Gastrocnemius medialis (tissue), 4 donors: Measurements from ENCODE around the gene ADAMTS2. TPM values are rescaled to one million over a fixed set of nuclear protein-coding genes. Genes with fewer than 3 reads are reported as not detected.

Experiments
- ATAC-seq, 2 donors: fragments of 150-250 bp; one replicate each; pipeline ENCODE4 v1.9.1; 2016
- DNase-seq, 2 donors: peaks; one replicate each; pipeline ENCODE4 v3.0.0-alpha.2; 2019
- H3K27ac ChIP-seq, 4 donors: fragments of 200-600 bp; sonication (generic); 1 replicate in 1 of 4; 2 replicates in 3 of 4; pipeline ENCODE4 v1.5.1; 2016 to 2018; ENCODE audit warnings: mild to moderate bottlenecking in 2 of 4, moderate library complexity in 1 of 4
- H3K27me3 ChIP-seq, 3 donors: fragments of 200-600 bp; sonication (generic) in 2 of 3; 1 replicate in 1 of 3; 2 replicates in 2 of 3; pipeline versions ENCODE4 v1.5.1 to v1.6.0; 2016 to 2019; ENCODE audit warnings: mild to moderate bottlenecking in 1 of 3, moderate library complexity in 1 of 3
- H3K36me3 ChIP-seq, 2 donors: fragments of 200-600 bp; sonication (generic) in 1 of 2; one replicate each; pipeline ENCODE4 v1.5.1; 2017 to 2018
- H3K4me1 ChIP-seq, 2 donors: fragments of 200-600 bp; sonication (generic) in 1 of 2; one replicate each; pipeline ENCODE4 v1.5.1; 2016 to 2017; ENCODE audit warnings: mild to moderate bottlenecking in 2 of 2
- H3K4me3 ChIP-seq, 4 donors: fragments of 200-600 bp; sonication (generic) in 3 of 4; 1 replicate in 1 of 4; 2 replicates in 3 of 4; pipeline ENCODE4 v1.5.1; 2016 to 2019; ENCODE audit warnings: mild to moderate bottlenecking in 2 of 4
- H3K9me3 ChIP-seq, 3 donors: fragments of 200-600 bp; sonication (generic) in 2 of 3; 1 replicate in 1 of 3; 2 replicates in 2 of 3; pipeline ENCODE4 v1.5.1; 2016 to 2019
- POLR2A ChIP-seq, 2 donors: fragments of 450-650 bp; IDR thresholded peaks; one replicate each; pipeline ENCODE4 v1.6.1; 2017; ENCODE audit warnings: antibody characterized with exemption in 2 of 2, mild to moderate bottlenecking in 2 of 2, moderate library complexity in 2 of 2
- in situ Hi-C, 4 donors: fragments of 200-750 bp; cut with MboI; loops; one replicate each; pipeline versions ENCODE4 v1.15.0 to v1.8.0; 2017; ENCODE audit warnings: low sequenced_read_pairs in 4 of 4
- intact Hi-C: fragments of 100-400 bp; cut with DNase I; formaldehyde crosslinking; loops from one replicate; pipeline ENCODE4 v1.15.1; 2023; ENCODE audit warnings: low total_unique reads
- total RNA-seq, 4 donors: library from RNA; depleted of rRNA; stranded (reverse); fragments of >200 nt; gene quantifications; one replicate each; pipeline versions ENCODE4 v1.1.0 to v1.2.3, GENCODE V29; 2016
- TF ChIP-seq, protein P1 (sequence below), 5 experiments: fragments of 450-650 bp in 3 of 5; fragments of 200-600 bp in 2 of 5; sonication (generic) in 2 of 5; IDR thresholded peaks in 4 of 5; conservative IDR thresholded peaks in 1 of 5; 1 replicate in 4 of 5; 2 replicates in 1 of 5; pipeline ENCODE4 v1.5.1; 2016 to 2019; ENCODE audit warnings: antibody characterized with exemption in 5 of 5, mild to moderate bottlenecking in 3 of 5, moderate library complexity in 3 of 5

ADAMTS2 gene
- total RNA-seq, 4 donors from 2014 or later = 0.78 to 3.8 (median 2.0) TPM

DNA sequence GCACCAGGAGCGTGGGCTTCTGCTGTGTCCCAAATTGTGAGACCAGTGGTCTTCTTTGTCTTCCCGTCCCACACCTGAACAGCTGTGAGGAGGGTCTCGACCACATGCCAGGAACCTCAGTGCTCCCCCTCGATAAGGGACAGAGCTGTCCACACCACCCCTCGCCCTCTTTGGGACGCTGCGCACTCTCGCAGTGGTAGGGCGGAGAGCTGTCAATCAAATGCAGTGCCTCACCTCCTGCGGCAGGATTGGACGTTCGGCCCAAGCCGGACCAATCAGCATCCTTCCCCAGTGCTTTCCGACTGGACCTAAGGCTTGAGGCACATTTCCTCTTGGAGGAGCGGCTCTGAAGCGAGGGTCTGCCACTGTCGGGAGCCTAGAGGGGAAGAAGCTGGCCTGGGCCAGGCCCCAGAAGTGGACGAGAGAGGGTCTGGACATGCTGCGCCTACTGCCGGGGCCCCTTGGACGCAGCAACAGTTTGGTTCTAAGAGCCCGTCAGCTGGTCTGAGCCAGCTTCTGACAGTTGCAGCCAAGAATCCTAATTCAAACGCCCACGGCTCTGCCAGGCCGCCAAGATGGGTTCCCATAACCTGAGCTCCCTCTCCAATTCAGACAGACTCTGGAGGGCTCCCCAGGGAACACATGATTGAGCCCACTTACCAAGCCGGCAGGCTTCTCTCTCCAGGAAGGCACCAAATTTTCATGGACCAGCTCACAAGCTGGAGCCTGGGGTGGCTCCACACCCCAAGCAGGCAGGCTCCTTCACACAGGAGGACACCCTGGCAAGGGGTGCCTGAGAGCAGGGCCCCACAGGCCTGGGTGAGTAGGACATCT is 28.1 kb upstream of the ADAMTS2 start:
- Histone ChIP-seq H3K4me1 (no peaks in the 10 kb centered on the region), H3K27me3 (no peaks in the 10 kb centered on the region), H3K36me3 (no peaks in the 10 kb centered on the region), H3K4me3 (no peak overlapping the region), H3K27ac (no peak overlapping the region), H3K9me3 (no peaks in the 10 kb centered on the region)
- intact Hi-C loops = no loop called here
- DNase-seq (no peak), ATAC-seq (no peak)
- no peak for TF ChIP-seq POLR2A (IDR thresholded peaks at IDR 0.05)
- TF ChIP-seq, protein P1, sequence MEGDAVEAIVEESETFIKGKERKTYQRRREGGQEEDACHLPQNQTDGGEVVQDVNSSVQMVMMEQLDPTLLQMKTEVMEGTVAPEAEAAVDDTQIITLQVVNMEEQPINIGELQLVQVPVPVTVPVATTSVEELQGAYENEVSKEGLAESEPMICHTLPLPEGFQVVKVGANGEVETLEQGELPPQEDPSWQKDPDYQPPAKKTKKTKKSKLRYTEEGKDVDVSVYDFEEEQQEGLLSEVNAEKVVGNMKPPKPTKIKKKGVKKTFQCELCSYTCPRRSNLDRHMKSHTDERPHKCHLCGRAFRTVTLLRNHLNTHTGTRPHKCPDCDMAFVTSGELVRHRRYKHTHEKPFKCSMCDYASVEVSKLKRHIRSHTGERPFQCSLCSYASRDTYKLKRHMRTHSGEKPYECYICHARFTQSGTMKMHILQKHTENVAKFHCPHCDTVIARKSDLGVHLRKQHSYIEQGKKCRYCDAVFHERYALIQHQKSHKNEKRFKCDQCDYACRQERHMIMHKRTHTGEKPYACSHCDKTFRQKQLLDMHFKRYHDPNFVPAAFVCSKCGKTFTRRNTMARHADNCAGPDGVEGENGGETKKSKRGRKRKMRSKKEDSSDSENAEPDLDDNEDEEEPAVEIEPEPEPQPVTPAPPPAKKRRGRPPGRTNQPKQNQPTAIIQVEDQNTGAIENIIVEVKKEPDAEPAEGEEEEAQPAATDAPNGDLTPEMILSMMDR (IDR thresholded peaks at IDR 0.05 in 4 of 5, conservative IDR thresholded peaks at IDR 0.05 in 1 of 5) = no peak
- in situ Hi-C loops = no loop called here

DNA sequence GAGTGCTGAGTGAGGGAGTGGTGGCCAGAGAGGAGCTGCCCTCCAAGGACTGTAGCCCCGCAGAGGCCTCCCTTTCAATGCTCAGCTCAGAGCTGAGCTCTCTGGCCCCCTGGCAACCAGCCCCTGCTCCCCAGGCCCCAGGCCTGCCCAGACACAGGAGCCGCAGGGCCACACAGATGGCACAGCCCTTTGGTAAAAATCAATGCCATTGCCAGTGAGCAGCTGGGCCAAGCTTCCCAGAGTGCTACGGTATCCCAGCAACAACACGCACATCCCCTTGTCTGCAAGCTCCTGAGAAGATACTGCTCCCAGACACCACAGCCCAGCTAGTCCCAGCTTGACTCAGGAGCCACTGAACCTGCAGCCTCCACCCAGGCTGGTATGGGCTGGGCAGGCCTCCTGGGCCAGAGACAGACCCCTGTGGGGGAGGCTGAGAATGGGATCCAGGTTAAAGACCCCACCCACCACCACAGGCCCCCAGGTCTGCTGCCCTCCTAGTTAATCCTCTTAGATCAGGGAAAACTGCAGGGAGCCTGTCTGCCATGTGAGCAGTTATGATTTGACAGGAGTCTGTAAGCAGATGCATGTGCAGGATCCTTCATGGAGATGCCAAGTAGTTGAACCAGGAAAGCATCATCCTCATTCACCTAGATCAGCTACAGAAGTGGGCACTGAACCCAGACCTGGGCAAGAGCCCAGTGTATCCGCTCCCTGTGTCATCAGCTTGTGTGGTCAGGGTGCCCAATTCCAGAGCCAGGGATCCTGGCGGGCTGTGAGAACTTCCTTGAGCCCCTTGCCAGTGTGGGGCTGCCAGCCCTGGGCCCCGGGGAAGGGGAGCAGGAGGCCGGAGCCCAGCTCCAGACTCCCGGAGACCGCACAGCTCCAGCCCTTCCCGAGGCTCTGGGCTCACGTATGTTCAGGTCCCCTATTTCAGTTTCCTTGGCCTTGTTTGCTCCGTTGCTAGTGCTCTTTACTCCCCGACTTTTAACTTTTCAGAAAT is 26.7 kb upstream of the ADAMTS2 start:
- intact Hi-C loops (no loop called here), in situ Hi-C loops (no loop called here)
- H3K4me1 ChIP-seq = no peaks in the 10 kb centered on the region
- H3K27ac ChIP-seq = no peak overlapping the region
- DNase-seq (no peak), ATAC-seq (no peak)
- H3K27me3 ChIP-seq = no peaks in the 10 kb centered on the region
- TF ChIP-seq, protein P1 (IDR thresholded peaks at IDR 0.05 in 4 of 5, conservative IDR thresholded peaks at IDR 0.05 in 1 of 5) = no peak
- no peak for TF ChIP-seq POLR2A (IDR thresholded peaks at IDR 0.05)
- H3K4me3 ChIP-seq = no peak overlapping the region
- H3K9me3 ChIP-seq = no peaks in the 10 kb centered on the region
- H3K36me3 ChIP-seq = no peaks in the 10 kb centered on the region

DNA sequence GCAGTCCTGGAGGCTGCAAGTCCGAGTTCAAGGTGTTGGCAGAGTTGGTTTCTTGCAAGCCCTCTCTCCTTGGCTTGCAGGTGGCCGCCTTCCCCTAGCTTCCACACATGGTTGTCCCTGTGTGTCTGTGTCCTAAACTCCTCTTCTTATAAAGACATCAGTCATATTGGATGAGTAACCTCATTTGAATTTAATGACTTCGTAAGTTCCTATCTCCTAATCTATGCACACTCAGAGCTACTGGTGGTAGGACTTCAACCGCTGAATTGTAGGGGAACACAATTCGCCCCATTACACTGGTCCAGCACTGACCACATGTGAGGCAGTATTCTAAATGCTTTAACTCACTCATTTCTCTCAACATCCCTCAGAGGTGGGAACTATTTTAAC is 25.9 kb upstream of the ADAMTS2 start:
- no peaks in the 10 kb centered on the region for H3K36me3 ChIP-seq
- H3K4me1 ChIP-seq = no peaks in the 10 kb centered on the region
- no peak for ATAC-seq
- in situ Hi-C loops = no loop called here
- no peaks in the 10 kb centered on the region for H3K27me3 ChIP-seq
- intact Hi-C loops = no loop called here
- H3K4me3 ChIP-seq = no peak overlapping the region
- H3K27ac ChIP-seq = no peak overlapping the region
- DNase-seq = no peak
- H3K9me3 ChIP-seq = no peaks in the 10 kb centered on the region
- TF ChIP-seq, protein P1 (IDR thresholded peaks at IDR 0.05 in 4 of 5, conservative IDR thresholded peaks at IDR 0.05 in 1 of 5) = no peak
- TF ChIP-seq POLR2A (IDR thresholded peaks at IDR 0.05) = no peak

GRCh38 chr5:179370490-179371120 is 25.3 kb upstream of the ADAMTS2 start:
- Histone ChIP-seq H3K36me3 (no peaks in the 10 kb centered on the region), H3K27me3 (no peaks in the 10 kb centered on the region), H3K4me3 (no peak overlapping the region), H3K27ac (no peak overlapping the region), H3K4me1 (no peaks in the 10 kb centered on the region), H3K9me3 (no peaks in the 10 kb centered on the region)
- ATAC-seq = no peak
- intact Hi-C loops (no loop called here), in situ Hi-C loops (no loop called here)
- no peak for DNase-seq
- TF ChIP-seq, protein P1 (IDR thresholded peaks at IDR 0.05 in 4 of 5, conservative IDR thresholded peaks at IDR 0.05 in 1 of 5) = no peak
- no peak for TF ChIP-seq POLR2A (IDR thresholded peaks at IDR 0.05)
